NCI-H1694 treated with DMSO at 0.1 percent for 48 hours (cell line): ENCODE results near the gene MYO15B.

ENCODE experiments used
- DNase-seq: peaks from one replicate; lab custom pipeline; 2025; lab: John Stamatoyannopoulos, UW

The MYO15B gene

GRCh38 chr17:75666959-75667790, 79.6 kb downstream of the MYO15B start, which contains the start of the genes RECQL5 and SAP30BP:
Gene RECQL5 (minus strand): TSS chr17:75667154. CDS start chr17:75666557, 597 bp downstream.
Gene SAP30BP (plus strand): TSS chr17:75667338. CDS start chr17:75667373, 35 bp downstream.
- peak; percentile 96 for DNase-seq

- no peak for DNase-seq
Observed at GRCh38 chr17:75667825-75668224, 80.2 kb downstream of the MYO15B start.

- no peak for DNase-seq
Observed at GRCh38 chr17:75668489-75668888, 80.9 kb downstream of the MYO15B start.

GRCh38 chr17:75670868-75671267, 83.3 kb downstream of the MYO15B start:
- DNase-seq: no peak

- no peak for DNase-seq
Observed at GRCh38 chr17:75672011-75672410, 84.4 kb downstream of the MYO15B start.

GRCh38 chr17:75673487-75673886, 85.9 kb downstream of the MYO15B start:
- no peak for DNase-seq
